Small intestine (tissue), 7 donors: ENCODE measurements around the gene PCMT1. TPM values are rescaled to one million over a fixed set of nuclear protein-coding genes. Genes with fewer than 3 reads are reported as not detected.
A peak's percentile ranks its signal among the peaks of the same experiment; 100 is the strongest.

Experiments used
- DNase-seq, 2 donors: peaks; one replicate each; pipeline versions ENCODE4 v3.0.0 to v3.0.0-alpha.2; 2013
- FAIRE-seq: peaks from 2 replicates; lab custom pipeline; 2012; peaks lifted over from hg19 to GRCh38; lab: Jason Lieb, UNC
- H3K27ac ChIP-seq, 3 donors: one replicate each; pipeline ENCODE4 v1.5.1; 2013; ENCODE audit warnings: low read length in 2 of 3, mild to moderate bottlenecking in 2 of 3, control low read depth in 1 of 3, inconsistent platforms in 1 of 3, low read depth in 1 of 3, moderate library complexity in 1 of 3
- H3K27me3 ChIP-seq, 3 donors: one replicate each; pipeline ENCODE4 v1.6.1; 2013; ENCODE audit warnings: low read length in 3 of 3, inconsistent platforms in 1 of 3; ENCODE audit not compliant: control insufficient read depth in 3 of 3, insufficient read depth in 3 of 3
- H3K36me3 ChIP-seq, 3 donors: one replicate each; pipeline ENCODE4 v1.6.1; 2013; ENCODE audit warnings: low read length in 3 of 3, inconsistent platforms in 1 of 3, low read depth in 1 of 3, mild to moderate bottlenecking in 1 of 3, moderate library complexity in 1 of 3; ENCODE audit not compliant: control insufficient read depth in 3 of 3, insufficient read depth in 2 of 3
- H3K4me1 ChIP-seq, 3 donors: one replicate each; pipeline ENCODE4 v1.6.1; 2013; ENCODE audit warnings: low read length in 2 of 3, inconsistent platforms in 1 of 3, low read depth in 1 of 3, mild to moderate bottlenecking in 1 of 3, moderate library complexity in 1 of 3; ENCODE audit not compliant: control insufficient read depth in 3 of 3, insufficient read depth in 2 of 3
- H3K4me3 ChIP-seq, 3 donors: one replicate each; pipeline ENCODE4 v1.5.1; 2013; ENCODE audit warnings: low read length in 3 of 3, control low read depth in 1 of 3, inconsistent platforms in 1 of 3, low read depth in 1 of 3, mild to moderate bottlenecking in 1 of 3, moderate library complexity in 1 of 3
- H3K9me3 ChIP-seq, 2 donors: one replicate each; pipeline ENCODE4 v1.6.1; 2013; ENCODE audit warnings: low read depth in 1 of 2, low read length in 1 of 2; ENCODE audit not compliant: control insufficient read depth in 2 of 2, insufficient read depth in 1 of 2
- WGBS, 3 donors: extraction: QIAGEN DNeasy Blood & Tissue Kit; methylation state at CpG; one replicate each; pipeline ENCODE4 v1.1.7; 2013; 5-methylcytosine and 5-hydroxymethylcytosine counted together
- polyA plus RNA-seq, 4 donors: library from polyadenylated mRNA; stranded (reverse) in 3 of 4; unstranded in 1 of 4; fragments of 200-250 nt in 3 of 4; fragments of 120-200 nt in 1 of 4; gene quantifications; one replicate each; pipeline versions ENCODE4 v1.2.1 to v1.2.3, GENCODE V29; 2013
- donor health status: healthy with polysubstance abuse.
- donor health status: control.
- donor health status: control.
- donor health status: Bipolar disorder and iron deficiency.
- donor health status: healthy.

The PCMT1 gene
- polyA plus RNA-seq, 4 donors = 38.9 to 75.7 (median 55.0) TPM

DNA sequence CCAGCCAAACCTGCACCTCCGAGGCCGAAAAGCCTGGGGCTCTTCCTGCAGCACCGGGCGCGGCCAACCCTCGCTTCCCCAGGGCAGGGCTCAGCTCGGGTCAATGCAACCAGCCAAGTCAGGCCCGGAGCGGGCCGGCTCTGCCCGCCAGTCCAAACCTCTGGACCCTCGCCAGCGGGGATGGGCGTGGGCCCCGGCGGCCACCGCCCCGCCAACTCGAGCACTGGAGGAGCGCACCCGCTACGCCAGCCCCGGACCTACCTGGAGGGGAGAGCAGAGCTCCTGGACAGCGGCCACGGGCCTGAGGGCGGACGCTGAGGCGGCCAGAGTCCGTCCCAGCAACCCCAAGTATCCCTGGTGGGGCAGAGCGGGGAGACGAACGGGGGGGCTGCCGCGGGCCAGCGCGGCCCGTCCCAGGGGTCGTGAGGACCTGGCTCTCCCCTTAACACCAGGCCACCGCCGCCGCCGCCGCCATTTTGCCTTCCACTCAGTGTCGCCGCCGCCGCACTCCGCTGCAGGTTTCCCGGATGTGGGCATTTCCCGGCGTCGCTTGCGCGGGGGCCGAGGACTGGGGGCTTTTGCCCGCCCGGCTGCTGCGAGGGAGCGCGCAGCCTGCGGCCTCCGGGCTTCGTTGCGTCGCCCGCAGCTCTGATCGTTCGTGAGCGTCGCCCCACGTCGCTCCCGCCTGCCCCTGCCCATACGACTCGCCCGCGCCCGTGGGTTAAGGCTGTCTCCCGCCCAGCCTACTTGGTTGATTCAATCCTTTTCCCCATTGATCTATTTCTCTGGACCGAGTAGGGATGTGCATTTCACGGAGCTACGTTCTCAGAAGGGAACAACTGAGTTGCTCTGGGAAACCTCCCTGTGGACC, 31.7 kb upstream of the PCMT1 start, which contains the start of gene LATS1:
Gene LATS1 (minus strand): TSS at position 514 of the 871 bp plus-strand sequence. CDS start 15,975 bp downstream, outside the sequence.
- H3K27ac ChIP-seq = peak within 1 kb of the TSS; percentile 96 to 99 (median 97)
- peaks cover 0 to 5% (median 0%) of the 10 kb centered on the region in 3 donors for H3K36me3 ChIP-seq
- no peak for FAIRE-seq
- DNase-seq = peak; percentile 77 to 95
- H3K4me1 ChIP-seq = peaks cover 0 to 5% (median 0%) of the 10 kb centered on the region in 3 donors
- H3K4me3 ChIP-seq = peak within 1 kb of the TSS; percentile 80 to 91 (median 89)
- 0% methylated on average over 63 to 82 of the region's 82 CpGs for WGBS, 3 donors
- H3K27me3 ChIP-seq = no peaks in the 10 kb centered on the region
- H3K9me3 ChIP-seq = no peaks in the 10 kb centered on the region

- FAIRE-seq (no peak), DNase-seq (no peak)
- Histone ChIP-seq H3K9me3 (no peaks in the 10 kb centered on the region), H3K36me3 (peaks cover 0 to 6% (median 0%) of the 10 kb centered on the region in 3 donors), H3K4me3 (no peak overlapping the region), H3K27ac (no peak overlapping the region), H3K27me3 (no peaks in the 10 kb centered on the region), H3K4me1 (peaks cover 0 to 5% (median 0%) of the 10 kb centered on the region in 3 donors)
- WGBS, 3 donors = 94 to 97% (median 96%) methylated on average over 3 of the region's 3 CpGs
Measured at GRCh38 chr6:149719531-149719930, 30.0 kb upstream of the PCMT1 start.

- FAIRE-seq (no peak), DNase-seq (no peak)
- H3K4me3 ChIP-seq = no peak overlapping the region
- H3K9me3 ChIP-seq = no peaks in the 10 kb centered on the region
- no peaks in the 10 kb centered on the region for H3K27me3 ChIP-seq
- H3K27ac ChIP-seq = peak overlapping the region in 1 of 3 donors; percentile 15
- H3K36me3 ChIP-seq = peaks cover 0 to 7% (median 2%) of the 10 kb centered on the region in 3 donors
- peaks cover 0 to 12% (median 0%) of the 10 kb centered on the region in 3 donors for H3K4me1 ChIP-seq
- 91 to 95% (median 91%) methylated on average over 4 of the region's 4 CpGs for WGBS, 3 donors
Measured at GRCh38 chr6:149723262-149723661, 26.3 kb upstream of the PCMT1 start.

- peak; percentile 26 for FAIRE-seq
- H3K27ac ChIP-seq = peak overlapping the region in 1 of 3 donors; percentile 15
- H3K4me1 ChIP-seq = peaks cover 0 to 12% (median 0%) of the 10 kb centered on the region in 3 donors
- H3K27me3 ChIP-seq = no peaks in the 10 kb centered on the region
- WGBS, 3 donors = 32 to 55% (median 41%) methylated on average over 10 of the region's 10 CpGs
- no peak overlapping the region for H3K4me3 ChIP-seq
- H3K9me3 ChIP-seq = no peaks in the 10 kb centered on the region
- DNase-seq = peak; percentile 83 to 86
- peaks cover 0 to 8% (median 2%) of the 10 kb centered on the region in 3 donors for H3K36me3 ChIP-seq
Measured at GRCh38 chr6:149723771-149724417, 25.6 kb upstream of the PCMT1 start.

- FAIRE-seq (no peak), DNase-seq (no peak)
- Histone ChIP-seq H3K4me1 (peaks cover 0 to 15% (median 0%) of the 10 kb centered on the region in 3 donors), H3K36me3 (peaks cover 0 to 23% (median 5%) of the 10 kb centered on the region in 3 donors), H3K27ac (no peak overlapping the region), H3K9me3 (no peaks in the 10 kb centered on the region), H3K27me3 (no peaks in the 10 kb centered on the region), H3K4me3 (no peak overlapping the region)
- 94 to 95% (median 94%) methylated on average over 3 of the region's 3 CpGs for WGBS, 3 donors
Measured at GRCh38 chr6:149725785-149726184, 23.8 kb upstream of the PCMT1 start.

DNA sequence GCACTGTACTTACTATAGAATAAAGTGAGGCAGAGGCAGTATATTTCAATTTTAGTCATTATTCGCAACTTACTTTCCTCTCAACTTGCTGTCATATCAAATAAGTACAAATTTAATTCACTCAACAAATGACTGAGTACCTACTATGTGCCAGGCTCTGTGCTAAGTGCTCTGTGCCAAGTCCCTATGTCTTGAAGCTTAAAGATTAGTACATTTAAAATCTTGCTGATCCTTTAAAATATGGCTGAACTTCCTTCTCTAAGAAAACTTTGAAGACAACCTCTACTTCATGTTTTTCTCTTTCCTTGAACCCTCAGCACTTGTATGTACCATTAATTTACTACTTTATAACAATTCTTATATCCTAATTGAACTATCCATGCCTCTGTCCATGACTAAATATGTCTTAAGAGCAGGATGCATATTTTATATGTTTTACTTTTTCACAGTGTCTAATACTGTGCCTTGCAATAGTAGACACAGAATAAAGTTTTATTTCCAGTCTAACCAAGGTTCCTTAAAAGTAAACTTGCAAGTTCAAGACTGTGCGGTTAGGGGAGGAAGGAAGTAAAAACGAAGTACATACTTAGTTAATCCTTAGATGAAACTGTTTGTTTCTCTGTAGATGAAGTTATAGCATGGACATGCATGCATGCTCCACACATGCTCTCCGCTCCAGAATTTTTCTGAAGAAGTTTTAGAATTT, 21.6 kb upstream of the PCMT1 start:
- Histone ChIP-seq H3K4me3 (no peak overlapping the region), H3K9me3 (no peaks in the 10 kb centered on the region), H3K36me3 (peaks cover 5 to 39% (median 5%) of the 10 kb centered on the region in 3 donors), H3K27ac (peak overlapping the region in 2 of 3 donors; percentile 20 to 41), H3K27me3 (no peaks in the 10 kb centered on the region), H3K4me1 (peaks cover 0 to 15% (median 0%) of the 10 kb centered on the region in 3 donors)
- no peak for FAIRE-seq
- 72 to 86% (median 82%) methylated on average over 4 of the region's 4 CpGs for WGBS, 3 donors
- peak in 1 of 2 donors; percentile 12 for DNase-seq

GRCh38 chr6:149728499-149729234, 20.9 kb upstream of the PCMT1 start:
- peak overlapping the region in 2 of 3 donors; percentile 41 to 53 for H3K27ac ChIP-seq
- DNase-seq (peak; percentile 52 to 68), FAIRE-seq (no peak)
- no peaks in the 10 kb centered on the region for H3K27me3 ChIP-seq
- H3K9me3 ChIP-seq = no peaks in the 10 kb centered on the region
- H3K4me3 ChIP-seq = no peak overlapping the region
- H3K36me3 ChIP-seq = peaks cover 7 to 43% (median 7%) of the 10 kb centered on the region in 3 donors
- 63 to 74% (median 70%) methylated on average over 5 of the region's 5 CpGs for WGBS, 3 donors
- peaks cover 0 to 15% (median 0%) of the 10 kb centered on the region in 3 donors for H3K4me1 ChIP-seq
